NCI-H82 (cell line): Measurements from ENCODE around the gene PDE4B.
A peak's percentile ranks its signal among the peaks of the same experiment; 100 is the strongest.
"Not testable (repeated sequence)": the region's sequence is repeated elsewhere in the genome, so short reads cannot be mapped to it uniquely, and the experiment has no call there.

ENCODE experiments used
- DNase-seq: peaks from one replicate; lab custom pipeline; 2025; lab: John Stamatoyannopoulos, UW

The PDE4B gene

GRCh38 chr1:66312271-66312990, 519.7 kb downstream of the PDE4B start:
- DNase-seq: peak; percentile 97

GRCh38 chr1:66313429-66313828, 520.7 kb downstream of the PDE4B start:
- DNase-seq: peak; percentile 87

- DNase-seq: no peak
Observed at GRCh38 chr1:66315671-66316070, 523.0 kb downstream of the PDE4B start.

- DNase-seq: no peak
Observed at GRCh38 chr1:66316464-66317247, 524.0 kb downstream of the PDE4B start.

- peak; percentile 18 for DNase-seq
Observed at GRCh38 chr1:66317248-66317515, 524.5 kb downstream of the PDE4B start.

- no peak for DNase-seq
Observed at GRCh38 chr1:66320231-66320630, 527.5 kb downstream of the PDE4B start.

- DNase-seq: not testable (repeated sequence)
Observed at GRCh38 chr1:66322462-66322861, 529.8 kb downstream of the PDE4B start.

- DNase-seq: no peak
Observed at GRCh38 chr1:66323958-66324625, 531.4 kb downstream of the PDE4B start.

- DNase-seq: no peak
Observed at GRCh38 chr1:66325594-66326380, 533.1 kb downstream of the PDE4B start.

GRCh38 chr1:66326867-66327266, 534.2 kb downstream of the PDE4B start:
- no peak for DNase-seq

- no peak for DNase-seq
Observed at GRCh38 chr1:66327588-66327987, 534.9 kb downstream of the PDE4B start.

- DNase-seq: no peak
Observed at GRCh38 chr1:66328896-66329295, 536.2 kb downstream of the PDE4B start.

- no peak for DNase-seq
Observed at GRCh38 chr1:66330722-66331141, 538.0 kb downstream of the PDE4B start.

- no peak for DNase-seq
Observed at GRCh38 chr1:66331658-66332547, 539.2 kb downstream of the PDE4B start.

GRCh38 chr1:66332548-66332901, 539.8 kb downstream of the PDE4B start:
- no peak for DNase-seq

GRCh38 chr1:66333466-66334199, 540.9 kb downstream of the PDE4B start:
- DNase-seq: no peak

GRCh38 chr1:66334318-66334717, 541.6 kb downstream of the PDE4B start:
- DNase-seq: no peak

- no peak for DNase-seq
Observed at GRCh38 chr1:66335125-66335524, 542.4 kb downstream of the PDE4B start.

- DNase-seq: no peak
Observed at GRCh38 chr1:66335859-66336640, 543.4 kb downstream of the PDE4B start.

GRCh38 chr1:66336641-66336990, 543.9 kb downstream of the PDE4B start:
- DNase-seq: no peak
